Measurements from ENCODE around the gene EEF2K. TPM values are rescaled to one million over a fixed set of nuclear protein-coding genes. Genes with fewer than 3 reads are reported as not detected.
A peak's percentile ranks its signal among the peaks of the same experiment; 100 is the strongest.

The EEF2K gene
- total and polyA plus RNA-seq, 2 donors (not counting 1 experiment from before 2014, with no cell fraction given): 11.8 to 28.7 TPM

- Histone ChIP-seq H3K9me3 (ENCODE audit: control extremely low read depth in 1 of 3, control insufficient read depth in 2 of 3, insufficient read depth in 1 of 3, low read length in 2 of 3) (no peaks in the 10 kb centered on the region), H3K27me3 (replicated peaks in 1 of 4; ENCODE audit: control extremely low read depth in 1 of 4, control insufficient read depth in 3 of 4, insufficient read depth in 4 of 4, low read length in 3 of 4) (no peaks in the 10 kb centered on the region), H3K4me1 (ENCODE audit: control insufficient read depth in 2 of 2, insufficient read depth in 2 of 2, low read length in 2 of 2) (peaks cover 21 to 35% of the 10 kb centered on the region in 2 donors), H3K36me3 (replicated peaks in 1 of 2; ENCODE audit: control extremely low read depth in 1 of 2, control insufficient read depth in 1 of 2, extremely low read depth in 1 of 2, insufficient read depth in 2 of 2, low read length in 1 of 2) (no peaks in the 10 kb centered on the region), H3K79me2 (ENCODE audit: control insufficient read depth, insufficient read depth, low read length) (peaks cover 15% of the 10 kb centered on the region), H3K4me2 (replicated peaks; ENCODE audit: low read depth, low read length, poor library complexity, severe bottlenecking) (no peak overlapping the region), H3K27ac (ENCODE audit: low read length in 2 of 2) (peak overlapping the region in 1 of 2 donors; percentile 76), H3K4me3 (ENCODE audit: control extremely low read depth in 1 of 5, extremely low read depth in 1 of 5, insufficient read depth in 1 of 5, low read depth in 2 of 5, low read length in 4 of 5) (no peak overlapping the region), H3K9ac (ENCODE audit: low read length) (no peak overlapping the region), H2AFZ (ENCODE audit: insufficient read depth, low read depth, low read length, poor library complexity, severe bottlenecking) (no peak overlapping the region), H4K20me1 (ENCODE audit: control insufficient read depth, insufficient read depth, low read length, poor library complexity, severe bottlenecking) (no peaks in the 10 kb centered on the region)
- no peaks in the 10 kb centered on the region for H3K27me3 Mint-ChIP-seq
- H3K4me1 Mint-ChIP-seq: peaks cover 28% of the 10 kb centered on the region
- no peak overlapping the region for H3K4me3 Mint-ChIP-seq
- ChIA-PET CTCF (interaction anchor here (1.7 to 4.3 kb wide), 2 partner anchors 12 to 16 kb away, joined by 4 to 32 read pairs; partner anchors contain the start of gene EEF2K), POLR2A (interaction anchor here (0.8 kb wide), 1 partner anchor 13 kb away, joined by 3 read pairs; the partner anchor contains the start of gene EEF2K)
- DNase-seq: no peak
- ATAC-seq (ENCODE audit: low read depth): no peak
- TF ChIP-seq EZH2 (IDR thresholded peaks at IDR 0.05; ENCODE audit: borderline replicate concordance, insufficient read depth, low read depth, low read length, poor library complexity, severe bottlenecking): no peak
- no peak for TF ChIP-seq CTCF (IDR thresholded peaks at IDR 0.05)
- peak overlapping the region; percentile 53 for H3K27ac Mint-ChIP-seq
- WGBS (ENCODE audit: insufficient coverage): 100% methylated on average over 2 of the region's 3 CpGs
- peaks cover 2% of the 10 kb centered on the region for H3K9me3 Mint-ChIP-seq (ENCODE audit: insufficient read depth)
- intact Hi-C loops (cut with micrococcal nuclease): no loop called here
Measured at GRCh38 chr16:22219389-22220068, 13.5 kb downstream of the EEF2K start.

- no peaks in the 10 kb centered on the region for H3K27me3 Mint-ChIP-seq
- no peak overlapping the region for H3K27ac ChIP-seq (ENCODE audit: low read length in 2 of 2)
- H2AFZ ChIP-seq (ENCODE audit: insufficient read depth, low read depth, low read length, poor library complexity, severe bottlenecking): no peak overlapping the region
- H3K36me3 ChIP-seq (replicated peaks in 1 of 2; ENCODE audit: control extremely low read depth in 1 of 2, control insufficient read depth in 1 of 2, extremely low read depth in 1 of 2, insufficient read depth in 2 of 2, low read length in 1 of 2): no peaks in the 10 kb centered on the region
- TF ChIP-seq CTCF (IDR thresholded peaks at IDR 0.05): no peak
- TF ChIP-seq EZH2 (IDR thresholded peaks at IDR 0.05; ENCODE audit: borderline replicate concordance, insufficient read depth, low read depth, low read length, poor library complexity, severe bottlenecking): no peak
- H3K9me3 Mint-ChIP-seq (ENCODE audit: insufficient read depth): peaks cover 2% of the 10 kb centered on the region
- peaks cover 21 to 35% of the 10 kb centered on the region in 2 donors for H3K4me1 ChIP-seq (ENCODE audit: control insufficient read depth in 2 of 2, insufficient read depth in 2 of 2, low read length in 2 of 2)
- H3K4me3 ChIP-seq (ENCODE audit: control extremely low read depth in 1 of 5, extremely low read depth in 1 of 5, insufficient read depth in 1 of 5, low read depth in 2 of 5, low read length in 4 of 5): no peak overlapping the region
- H3K4me1 Mint-ChIP-seq: peaks cover 27% of the 10 kb centered on the region
- CTCF ChIA-PET: no interaction called here
- WGBS (ENCODE audit: insufficient coverage): 93% methylated on average over 6 of the region's 11 CpGs
- POLR2A ChIA-PET: interaction anchor here (0.8 kb wide), 1 partner anchor 14 kb away, joined by 3 read pairs; the partner anchor contains the start of gene EEF2K
- H3K9me3 ChIP-seq (ENCODE audit: control extremely low read depth in 1 of 3, control insufficient read depth in 2 of 3, insufficient read depth in 1 of 3, low read length in 2 of 3): no peaks in the 10 kb centered on the region
- DNase-seq: no peak
- peaks cover 20% of the 10 kb centered on the region for H3K79me2 ChIP-seq (ENCODE audit: control insufficient read depth, insufficient read depth, low read length)
- H4K20me1 ChIP-seq (ENCODE audit: control insufficient read depth, insufficient read depth, low read length, poor library complexity, severe bottlenecking): no peaks in the 10 kb centered on the region
- H3K4me3 Mint-ChIP-seq: no peak overlapping the region
- intact Hi-C loops (cut with micrococcal nuclease): no loop called here
- no peak overlapping the region for H3K4me2 ChIP-seq (replicated peaks; ENCODE audit: low read depth, low read length, poor library complexity, severe bottlenecking)
- H3K27me3 ChIP-seq (replicated peaks in 1 of 4; ENCODE audit: control extremely low read depth in 1 of 4, control insufficient read depth in 3 of 4, insufficient read depth in 4 of 4, low read length in 3 of 4): no peaks in the 10 kb centered on the region
- peak overlapping the region; percentile 32 for H3K27ac Mint-ChIP-seq
- H3K9ac ChIP-seq (ENCODE audit: low read length): no peak overlapping the region
- no peak for ATAC-seq (ENCODE audit: low read depth)
Measured at GRCh38 chr16:22220069-22220440, 14.0 kb downstream of the EEF2K start.
